GM12878 (cell line): ENCODE results near the gene MYO1E. TPM values are rescaled to one million over a fixed set of nuclear protein-coding genes. Genes with fewer than 3 reads are reported as not detected.

Experiments used
- ATAC-seq: fragments of 200-7000 bp; cut with Tn5 transposase; 3 replicates; pipeline ENCODE4 v1.9.1; 2020; ENCODE audit warnings: mild to moderate bottlenecking, moderate library complexity
- BruUV-seq: library from RNA; stranded (reverse); fragments of 400-500 nt; replicated peaks from 2 replicates; lab custom pipeline; 2021; lab: Mats Ljungman, UMichigan
- CTCF ChIA-PET: fragments of 300-600 bp; sonication (Branson Sonifier 250); formaldehyde crosslinking; extraction: SDS; loops from one replicate; lab custom pipeline; 2021; ENCODE audit warnings: inconsistent platforms; lab: Yijun Ruan, JAX
- POLR2A ChIA-PET: fragments of 350-600 bp; formaldehyde crosslinking; extraction: SDS; loops from one replicate; lab custom pipeline; 2021; ENCODE audit warnings: inconsistent platforms; lab: Charles Lee
- RAD21 ChIA-PET: fragments of 300-600 bp; sonication (Branson Sonifier 250); formaldehyde crosslinking; loops from one replicate; lab custom pipeline; 2023; ENCODE audit warnings: antibody characterized with exemption; ENCODE audit not compliant: unreplicated experiment; lab: Charles Lee
- SMC1A ChIA-PET: fragments of 300-600 bp; sonication (Branson Sonifier 250); formaldehyde crosslinking; loops from one replicate; lab custom pipeline; 2023; ENCODE audit not compliant: unreplicated experiment, uncharacterized antibody; lab: Charles Lee
- DNase-seq: peaks from one replicate; pipeline ENCODE4 v3.0.0-alpha.2; 2011; ENCODE audit warnings: low read depth, low spot score
- FAIRE-seq: peaks from 3 replicates; lab custom pipeline; 2011; peaks lifted over from hg19 to GRCh38; lab: Jason Lieb, UNC
- H2AFZ ChIP-seq: 2 replicates; pipeline ENCODE4 v1.6.0; 2011; ENCODE audit warnings: low read depth, low read length, control low read depth; ENCODE audit not compliant: control insufficient read depth
- H3K27ac ChIP-seq: 2 replicates; pipeline ENCODE4 v1.5.1; 2011; ENCODE audit warnings: control low read depth; ENCODE audit not compliant: control insufficient read depth, insufficient read depth
- H3K27me3 ChIP-seq, 2 experiments: replicated peaks in 1 of 2; 2 replicates each; pipeline versions ENCODE4 v1.6.0 to v1.6.1; 2011; ENCODE audit warnings: low read length in 1 of 2; ENCODE audit not compliant: control insufficient read depth in 2 of 2, insufficient read depth in 2 of 2
- H3K36me3 ChIP-seq, 2 experiments: 2 replicates each; pipeline ENCODE4 v1.5.1; 2011; ENCODE audit warnings: low read length in 1 of 2; ENCODE audit not compliant: control insufficient read depth in 2 of 2, insufficient read depth in 2 of 2
- H3K4me1 ChIP-seq: 2 replicates; pipeline ENCODE4 v1.6.1; 2011; ENCODE audit warnings: mild to moderate bottlenecking, low read length, moderate library complexity, mixed read lengths; ENCODE audit not compliant: control insufficient read depth, insufficient read depth
- H3K4me2 ChIP-seq: 2 replicates; pipeline ENCODE4 v1.6.0; 2011; ENCODE audit warnings: control low read depth; ENCODE audit not compliant: control insufficient read depth, insufficient read depth
- H3K4me3 ChIP-seq: fragments of 200-600 bp; sonication (generic); 2 replicates; pipeline ENCODE4 v1.5.1; 2016
- H3K79me2 ChIP-seq: 2 replicates; pipeline ENCODE4 v1.6.0; 2011; ENCODE audit warnings: low read length; ENCODE audit not compliant: control insufficient read depth, insufficient read depth
- H3K9ac ChIP-seq: 2 replicates; pipeline ENCODE4 v1.8.0; 2011; ENCODE audit warnings: low read length, control low read depth, mixed read lengths; ENCODE audit not compliant: control insufficient read depth, insufficient read depth
- H3K9me3 ChIP-seq: replicated peaks from 3 replicates; pipeline ENCODE4 v1.5.1; 2011; ENCODE audit warnings: mild to moderate bottlenecking, low read length; ENCODE audit not compliant: control insufficient read depth, insufficient read depth
- H4K20me1 ChIP-seq: 2 replicates; pipeline ENCODE4 v1.6.0; 2011; ENCODE audit not compliant: control insufficient read depth, insufficient read depth
- BHLHE40 ChIP-seq, 2 experiments: fragments of 450-650 bp in 1 of 2; IDR thresholded peaks; 2 replicates each; pipeline ENCODE4 v1.6.1; 2011 to 2017; ENCODE audit warnings: low read depth in 2 of 2, borderline replicate concordance in 1 of 2, improper control_type of control experiment in 1 of 2, low read length in 1 of 2, mild to moderate bottlenecking in 1 of 2
- EED ChIP-seq: sonication (generic); IDR thresholded peaks from 2 replicates; pipeline ENCODE4 v1.6.1; 2016; ENCODE audit warnings: antibody characterized with exemption, low read depth
- EGR1 ChIP-seq, 2 experiments: IDR thresholded peaks; 1 replicate in 1 of 2; 2 replicates in 1 of 2; pipeline ENCODE4 v1.6.1; 2011 to 2012; ENCODE audit warnings: low read depth in 2 of 2, low read length in 2 of 2, borderline replicate concordance in 1 of 2, mild to moderate bottlenecking in 1 of 2, moderate library complexity in 1 of 2
- GATAD2B ChIP-seq: fragments of 450-650 bp; conservative IDR thresholded peaks from 2 replicates; pipeline ENCODE4 v1.6.1; 2017; ENCODE audit warnings: low read depth, mild to moderate bottlenecking, moderate library complexity
- IKZF1 ChIP-seq: fragments of 450-650 bp; conservative IDR thresholded peaks from 2 replicates; pipeline ENCODE4 v1.6.1; 2017; ENCODE audit warnings: antibody characterized with exemption, mild to moderate bottlenecking
- IKZF2 ChIP-seq, 2 experiments: fragments of 450-650 bp; IDR thresholded peaks; 2 replicates each; pipeline ENCODE4 v1.6.1; 2017; ENCODE audit warnings: mild to moderate bottlenecking in 2 of 2, moderate library complexity in 2 of 2
- JUND ChIP-seq: IDR thresholded peaks from 2 replicates; pipeline ENCODE4 v1.6.1; 2012; ENCODE audit warnings: low read depth, mild to moderate bottlenecking, low read length, improper control_type of control experiment, moderate library complexity
- KAT2A ChIP-seq: conservative IDR thresholded peaks from 2 replicates; pipeline ENCODE4 v1.6.1; 2011; ENCODE audit warnings: low read depth, low read length; ENCODE audit not compliant: control insufficient read depth
- POLR2AphosphoS2 ChIP-seq: IDR thresholded peaks from 2 replicates; pipeline ENCODE4 v1.6.1; 2011; ENCODE audit warnings: low read depth, mild to moderate bottlenecking, low read length, improper control_type of control experiment, moderate library complexity
- RAD21 ChIP-seq: IDR thresholded peaks from 2 replicates; pipeline ENCODE4 v1.6.1; 2011; ENCODE audit warnings: mild to moderate bottlenecking, low read depth, low read length, moderate library complexity; ENCODE audit not compliant: insufficient read depth
- SMAD5 ChIP-seq: IDR thresholded peaks from 2 replicates; pipeline ENCODE4 v1.6.1; 2016; ENCODE audit warnings: antibody characterized with exemption, low read depth
- TAF1 ChIP-seq: IDR thresholded peaks from 2 replicates; pipeline ENCODE4 v1.6.1; 2011; ENCODE audit warnings: mild to moderate bottlenecking, low read depth, low read length, borderline replicate concordance
- TCF12 ChIP-seq: IDR thresholded peaks from 2 replicates; pipeline ENCODE4 v1.6.1; 2011; ENCODE audit warnings: low read depth, mild to moderate bottlenecking, low read length
- TCF3 ChIP-seq: IDR thresholded peaks from 2 replicates; pipeline ENCODE4 v1.6.1; 2012; ENCODE audit warnings: low read depth, mild to moderate bottlenecking, low read length, borderline replicate concordance; ENCODE audit not compliant: insufficient read depth
- ZNF217 ChIP-seq: fragments of 450-650 bp; IDR thresholded peaks from 2 replicates; pipeline ENCODE4 v1.6.1; 2017; ENCODE audit warnings: antibody characterized with exemption, mild to moderate bottlenecking
- WGBS: methylation state at CpG from one replicate; pipeline ENCODE4 v1.1.6; 2016; ENCODE audit warnings: low lambda C conversion rate; ENCODE audit not compliant: insufficient replicate concordance, insufficient coverage; ENCODE audit errors: missing lambda C conversion rate; 5-methylcytosine and 5-hydroxymethylcytosine counted together
- in situ Hi-C: fragments of 300-500 bp; cut with MboI; formaldehyde crosslinking; loops from 9 replicates; pipeline ENCODE4 v1.14.3; 2018; ENCODE audit warnings: mixed read lengths
- intact Hi-C: fragments of 100-400 bp; cut with micrococcal nuclease; formaldehyde crosslinking; loops from one replicate; pipeline ENCODE4 v1.14.2; 2022; ENCODE audit not compliant: unreplicated experiment
- polyA plus RNA-seq, 11 experiments: library from polyadenylated mRNA; depleted of rRNA in 4 of 11; unstranded in 6 of 11; stranded (reverse) in 5 of 11; fragments of >200 nt; fragmentation: Nextera tagmentation in 4 of 11; fragmentation: Illumina TruSeq in 1 of 11; extraction: Ambion mirVana in 4 of 11; extraction: Trizol in 1 of 11; gene quantifications; 1 replicate in 1 of 11; 2 replicates in 10 of 11; pipeline versions ENCODE4 v1.2.1 to v1.2.3, GENCODE V29; 2011 to 2016; ENCODE audit warnings: inconsistent platforms in 2 of 11, missing spikeins in 2 of 11, low read depth in 1 of 11
- total RNA-seq, 4 experiments: library from RNA; depleted of rRNA in 3 of 4; stranded (reverse); fragments of >200 nt in 3 of 4; fragmentation: Illumina TruSeq in 1 of 4; extraction: Trizol in 1 of 4; gene quantifications; 2 replicates each; pipeline versions ENCODE4 v1.2.1 to v1.2.3, GENCODE V29; 2013 to 2021
- TF ChIP-seq, protein P1 (sequence below): fragments of 450-650 bp; conservative IDR thresholded peaks from 2 replicates; pipeline ENCODE4 v1.6.1; 2017; ENCODE audit warnings: mild to moderate bottlenecking, moderate library complexity
- TF ChIP-seq, protein P2 (sequence below): IDR thresholded peaks from 2 replicates; pipeline ENCODE4 v1.6.1; 2012; ENCODE audit warnings: low read depth, low read length, improper control_type of control experiment

Gene MYO1E
- total and polyA plus RNA-seq, 10 of the 15 experiments (the other 5 are each of a cell fraction or from before 2014, with no cell fraction given): 10.3 to 266 (median 64.9) TPM

DNA sequence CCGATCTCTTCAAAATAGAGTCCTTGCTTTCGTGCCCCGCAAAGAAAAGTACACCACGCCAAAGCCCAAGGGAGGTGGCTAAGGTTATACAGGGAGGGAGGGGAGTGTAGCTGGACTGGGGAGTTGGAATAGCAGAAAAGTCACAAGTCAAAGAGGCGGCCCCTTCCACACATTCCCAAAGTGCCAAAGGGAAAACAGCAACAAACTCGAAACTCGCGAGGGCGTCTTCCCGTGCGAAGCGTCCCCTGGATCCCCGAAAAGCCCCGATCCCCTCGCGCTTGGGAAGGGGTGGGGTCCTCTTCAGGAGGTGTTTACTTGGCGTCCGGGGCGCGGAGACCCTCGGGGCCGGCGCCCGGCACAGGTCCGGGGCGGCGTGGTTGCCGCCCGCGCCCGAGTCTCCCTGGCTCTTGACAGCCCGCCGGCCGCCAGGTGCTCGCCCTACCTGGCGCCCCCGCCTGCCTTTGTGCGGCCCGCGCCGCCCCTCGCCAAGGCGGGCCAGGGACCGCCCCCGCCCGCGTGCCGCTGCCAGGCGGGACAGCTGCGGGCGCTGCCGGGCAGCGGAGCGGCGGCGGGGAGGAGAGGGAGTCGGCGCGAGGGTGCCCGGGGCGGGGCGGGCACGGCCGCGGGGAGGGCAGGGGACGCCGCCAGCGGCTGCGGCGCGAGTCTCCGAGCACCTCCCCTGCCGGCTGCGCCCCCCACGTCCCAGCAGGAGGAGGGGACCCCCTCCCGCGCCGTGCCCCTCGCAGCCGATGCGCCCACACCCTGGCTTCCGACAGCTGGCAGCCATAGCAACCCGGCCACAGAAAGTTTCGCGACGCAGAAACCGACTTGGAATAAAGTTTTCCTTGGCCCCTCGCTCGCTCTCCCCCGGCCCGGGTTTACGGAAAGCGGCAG, 966 bp downstream of the MYO1E start:
- in situ Hi-C loops: no loop called here
- H3K4me3 ChIP-seq: peak overlapping the region; percentile 75
- peaks cover 10% of the 10 kb centered on the region for H3K4me1 ChIP-seq
- peak overlapping the region; percentile 79; the same call in 1 of the 2 replicates for H3K4me2 ChIP-seq
- BruUV-seq: no TSS peak
- ATAC-seq (peak; percentile 46), DNase-seq (no peak), FAIRE-seq (no peak)
- no peaks in the 10 kb centered on the region for H3K27me3 ChIP-seq
- ChIA-PET CTCF (interaction anchor here (1.0 to 2.1 kb wide), 4 partner anchors 27 to 129 kb away, joined by 3 to 8 read pairs (median 4); no protein-coding TSS in a partner anchor), POLR2A (interaction anchor here (0.7 to 1.2 kb wide), 2 partner anchors 71 to 72 kb away, joined by 3 read pairs; no protein-coding TSS in a partner anchor), SMC1A (interaction anchor here (0.9 to 1.8 kb wide), 7 partner anchors 17 to 126 kb away, joined by 3 to 6 read pairs (median 4); no protein-coding TSS in a partner anchor), RAD21 (interaction anchor here (0.5 to 4.9 kb wide), 9 partner anchors 12 to 125 kb away, joined by 3 to 20 read pairs (median 6); no protein-coding TSS in a partner anchor)
- peaks cover 77% of the 10 kb centered on the region for H3K79me2 ChIP-seq
- 1% methylated on average over 55 of the region's 93 CpGs for WGBS
- H4K20me1 ChIP-seq: no peaks in the 10 kb centered on the region
- H3K36me3 ChIP-seq: no peaks in the 10 kb centered on the region; a peak in 1 of 4 replicates
- no peak overlapping the region for H2AFZ ChIP-seq
- H3K9ac ChIP-seq: peak overlapping the region; percentile 95
- no peaks in the 10 kb centered on the region for H3K9me3 ChIP-seq
- intact Hi-C loops: loop anchor here (2.0 kb wide), 3 partner anchors 41 to 125 kb away; no protein-coding TSS in a partner anchor
- peak overlapping the region; percentile 95 for H3K27ac ChIP-seq
- no peak for TF ChIP-seq POLR2AphosphoS2
- peak; percentile 22 to 84; a peak in 3 of 4 replicates for TF ChIP-seq BHLHE40 (IDR thresholded peaks at IDR 0.05; ENCODE audit: borderline replicate concordance in 1 of 2, low read depth in 2 of 2, low read length in 1 of 2)
- TF ChIP-seq GATAD2B: 0 out of 2 replicates have a peak, but pooled peaks have one; percentile 62
- peak; percentile 47; the same call in 1 of the 2 replicates for TF ChIP-seq TCF3
- TF ChIP-seq KAT2A: no peak
- 0 out of 2 replicates have a peak, but pooled peaks have one; percentile 12 for TF ChIP-seq RAD21
- peak; percentile 1; the same call in 1 of the 2 replicates for TF ChIP-seq TCF12
- peak; percentile 41; the same call in 1 of the 2 replicates for TF ChIP-seq ZNF217
- peak; percentile 5 to 28; a peak in 2 of 4 replicates for TF ChIP-seq IKZF2 (IDR thresholded peaks at IDR 0.05)
- TF ChIP-seq EED: 0 out of 2 replicates have a peak, but pooled peaks have one; percentile 5
- peak in 1 of 2 experiments; percentile 73; a peak in 2 of 3 replicates for TF ChIP-seq EGR1 (IDR thresholded peaks at IDR 0.05; ENCODE audit: borderline replicate concordance in 1 of 2, low read depth in 2 of 2, low read length in 2 of 2)
- 0 out of 2 replicates have a peak, but pooled peaks have one; percentile 41 for TF ChIP-seq IKZF1
- no peak for TF ChIP-seq TAF1
- TF ChIP-seq JUND: no peak
- TF ChIP-seq, protein P1, sequence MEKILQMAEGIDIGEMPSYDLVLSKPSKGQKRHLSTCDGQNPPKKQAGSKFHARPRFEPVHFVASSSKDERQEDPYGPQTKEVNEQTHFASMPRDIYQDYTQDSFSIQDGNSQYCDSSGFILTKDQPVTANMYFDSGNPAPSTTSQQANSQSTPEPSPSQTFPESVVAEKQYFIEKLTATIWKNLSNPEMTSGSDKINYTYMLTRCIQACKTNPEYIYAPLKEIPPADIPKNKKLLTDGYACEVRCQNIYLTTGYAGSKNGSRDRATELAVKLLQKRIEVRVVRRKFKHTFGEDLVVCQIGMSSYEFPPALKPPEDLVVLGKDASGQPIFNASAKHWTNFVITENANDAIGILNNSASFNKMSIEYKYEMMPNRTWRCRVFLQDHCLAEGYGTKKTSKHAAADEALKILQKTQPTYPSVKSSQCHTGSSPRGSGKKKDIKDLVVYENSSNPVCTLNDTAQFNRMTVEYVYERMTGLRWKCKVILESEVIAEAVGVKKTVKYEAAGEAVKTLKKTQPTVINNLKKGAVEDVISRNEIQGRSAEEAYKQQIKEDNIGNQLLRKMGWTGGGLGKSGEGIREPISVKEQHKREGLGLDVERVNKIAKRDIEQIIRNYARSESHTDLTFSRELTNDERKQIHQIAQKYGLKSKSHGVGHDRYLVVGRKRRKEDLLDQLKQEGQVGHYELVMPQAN: 0 out of 2 replicates have a peak, but pooled peaks have one; percentile 16
- TF ChIP-seq, protein P2, sequence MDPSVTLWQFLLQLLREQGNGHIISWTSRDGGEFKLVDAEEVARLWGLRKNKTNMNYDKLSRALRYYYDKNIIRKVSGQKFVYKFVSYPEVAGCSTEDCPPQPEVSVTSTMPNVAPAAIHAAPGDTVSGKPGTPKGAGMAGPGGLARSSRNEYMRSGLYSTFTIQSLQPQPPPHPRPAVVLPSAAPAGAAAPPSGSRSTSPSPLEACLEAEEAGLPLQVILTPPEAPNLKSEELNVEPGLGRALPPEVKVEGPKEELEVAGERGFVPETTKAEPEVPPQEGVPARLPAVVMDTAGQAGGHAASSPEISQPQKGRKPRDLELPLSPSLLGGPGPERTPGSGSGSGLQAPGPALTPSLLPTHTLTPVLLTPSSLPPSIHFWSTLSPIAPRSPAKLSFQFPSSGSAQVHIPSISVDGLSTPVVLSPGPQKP: no peak
- no peak for TF ChIP-seq SMAD5
